Neuronal stem cell (in vitro differentiated cells): ENCODE measurements around the gene FGFR3.

Source experiments
- DNase-seq: peaks from one replicate; pipeline ENCODE4 v3.0.0-alpha.2; 2013; ENCODE audit warnings: low spot score
- H2AFZ ChIP-seq: one replicate; pipeline ENCODE4 v1.6.1; 2013; ENCODE audit warnings: mild to moderate bottlenecking, low read length, inconsistent platforms
- H2AK5ac ChIP-seq: 2 replicates; pipeline ENCODE4 v1.6.1; 2013; ENCODE audit warnings: low read depth, mild to moderate bottlenecking, inconsistent platforms, low read length, moderate library complexity, mixed read lengths
- H2BK120ac ChIP-seq: 2 replicates; pipeline ENCODE4 v1.6.1; 2013; ENCODE audit warnings: low read depth, mild to moderate bottlenecking, inconsistent platforms, low read length, moderate library complexity, mixed read lengths
- H2BK12ac ChIP-seq: one replicate; pipeline ENCODE4 v1.6.1; 2013; ENCODE audit warnings: low read length, inconsistent platforms
- H2BK15ac ChIP-seq: 2 replicates; pipeline ENCODE4 v1.6.1; 2013; ENCODE audit warnings: mild to moderate bottlenecking, low read length, inconsistent platforms, mixed read lengths
- H2BK5ac ChIP-seq: one replicate; pipeline ENCODE4 v1.6.1; 2013; ENCODE audit warnings: inconsistent platforms, mild to moderate bottlenecking, low read length, moderate library complexity
- H3K14ac ChIP-seq: one replicate; pipeline ENCODE4 v1.6.1; 2013; ENCODE audit warnings: low read length, inconsistent platforms
- H3K18ac ChIP-seq: 2 replicates; pipeline ENCODE4 v1.6.1; 2013; ENCODE audit warnings: low read length, inconsistent platforms
- H3K23ac ChIP-seq: 2 replicates; pipeline ENCODE4 v1.6.1; 2013; ENCODE audit warnings: low read depth, mild to moderate bottlenecking, mixed read lengths, low read length, inconsistent platforms; ENCODE audit not compliant: poor library complexity
- H3K27ac ChIP-seq: replicated peaks from 3 replicates; pipeline ENCODE4 v1.5.1; 2013; ENCODE audit warnings: low read length, inconsistent platforms
- H3K27me3 ChIP-seq, 3 experiments: 2 replicates each; pipeline ENCODE4 v1.6.1; 2013; ENCODE audit warnings: low read length in 3 of 3, mild to moderate bottlenecking in 2 of 3, inconsistent platforms in 1 of 3, low read depth in 1 of 3, mixed read lengths in 1 of 3, moderate library complexity in 1 of 3; ENCODE audit not compliant: control insufficient read depth in 3 of 3, insufficient read depth in 3 of 3
- H3K36me3 ChIP-seq, 2 donors: replicated peaks in 1 of 2; 2 replicates each; pipeline ENCODE4 v1.6.1; 2013; ENCODE audit warnings: low read length in 2 of 2; ENCODE audit not compliant: control insufficient read depth in 2 of 2, insufficient read depth in 2 of 2
- H3K4ac ChIP-seq: 2 replicates; pipeline ENCODE4 v1.6.1; 2013; ENCODE audit warnings: inconsistent platforms, mild to moderate bottlenecking, low read length, moderate library complexity
- H3K4me1 ChIP-seq, 2 donors: 1 replicate in 1 of 2; 2 replicates in 1 of 2; pipeline ENCODE4 v1.6.1; 2013; ENCODE audit warnings: low read length in 2 of 2, low read depth in 1 of 2; ENCODE audit not compliant: control insufficient read depth in 2 of 2, insufficient read depth in 1 of 2
- H3K4me2 ChIP-seq: one replicate; pipeline ENCODE4 v1.6.1; 2013; ENCODE audit warnings: mild to moderate bottlenecking, low read length, inconsistent platforms; ENCODE audit not compliant: insufficient read depth, poor library complexity, severe bottlenecking
- H3K4me3 ChIP-seq, 2 donors: 2 replicates each; pipeline ENCODE4 v1.5.1; 2013; ENCODE audit warnings: low read length in 2 of 2, mild to moderate bottlenecking in 2 of 2, inconsistent platforms in 1 of 2, moderate library complexity in 1 of 2
- H3K79me1 ChIP-seq: one replicate; pipeline ENCODE4 v1.6.1; 2013; ENCODE audit warnings: low read depth, mild to moderate bottlenecking, inconsistent platforms, low read length, moderate library complexity
- H3K9ac ChIP-seq: one replicate; pipeline ENCODE4 v1.6.1; 2013; ENCODE audit warnings: mild to moderate bottlenecking, low read depth, low read length, inconsistent platforms; ENCODE audit not compliant: poor library complexity
- H3K9me3 ChIP-seq, 2 donors: replicated peaks in 1 of 2; 2 replicates each; pipeline versions ENCODE3 to v1.6.1; 2013; ENCODE audit warnings: low read length in 2 of 2, mild to moderate bottlenecking in 2 of 2, inconsistent platforms in 1 of 2, low read depth in 1 of 2, mixed read lengths in 1 of 2, moderate library complexity in 1 of 2; ENCODE audit not compliant: control insufficient read depth in 2 of 2, insufficient read depth in 1 of 2
- H4K8ac ChIP-seq: one replicate; pipeline ENCODE4 v1.6.1; 2013; ENCODE audit warnings: low read depth, mild to moderate bottlenecking, inconsistent platforms, low read length, moderate library complexity
- H4K91ac ChIP-seq: one replicate; pipeline ENCODE4 v1.6.1; 2013; ENCODE audit warnings: low read length, low read depth, mild to moderate bottlenecking, inconsistent platforms; ENCODE audit not compliant: poor library complexity
- WGBS, 2 donors: extraction: QIAGEN DNeasy Blood & Tissue Kit; methylation state at CpG; one replicate each; pipeline ENCODE4 v1.1.7; 2013; ENCODE audit warnings: missing lambda C conversion rate in 2 of 2, mixed read lengths in 1 of 2; ENCODE audit not compliant: insufficient read length in 2 of 2, insufficient replicate concordance in 1 of 2; ENCODE audit errors: extremely low coverage in 2 of 2; 5-methylcytosine and 5-hydroxymethylcytosine counted together

FGFR3 gene

GRCh38 chr4:1804638-1805492 lies 11.8 kb downstream of the FGFR3 start:
- Histone ChIP-seq H3K27ac (no peak overlapping the region), H3K36me3 (peaks cover 1 to 65% of the 10 kb centered on the region in 2 donors), H3K14ac (peak overlapping the region; percentile 71), H3K79me1 (peaks cover 2% of the 10 kb centered on the region), H3K4me1 (no peaks in the 10 kb centered on the region), H2BK15ac (no peak overlapping the region), H2BK5ac (peak overlapping the region; percentile 75), H2BK120ac (no peak overlapping the region), H4K91ac (no peak overlapping the region), H3K27me3 (no peaks in the 10 kb centered on the region), H3K4me2 (no peak overlapping the region), H3K9ac (peak overlapping the region; percentile 70), H3K4me3 (no peak overlapping the region), H2BK12ac (peak overlapping the region; percentile 10), H3K18ac (peak overlapping the region; percentile 57), H2AK5ac (peak overlapping the region; percentile 56), H4K8ac (no peak overlapping the region), H2AFZ (no peak overlapping the region), H3K4ac (peak overlapping the region; percentile 53), H3K9me3 (no peaks in the 10 kb centered on the region), H3K23ac (peak overlapping the region; percentile 80)
- DNase-seq, result no peak
- no CpG with 5 or more reads among the region's 37 CpGs for WGBS, 2 donors

GRCh38 chr4:1805493-1806222 lies 12.6 kb downstream of the FGFR3 start:
- H3K4me2 ChIP-seq, result no peak overlapping the region
- H3K27ac ChIP-seq, result no peak overlapping the region
- no peak overlapping the region for H4K91ac ChIP-seq
- H3K9me3 ChIP-seq, result no peaks in the 10 kb centered on the region
- peak overlapping the region; percentile 43 for H4K8ac ChIP-seq
- no peak for DNase-seq
- H2BK5ac ChIP-seq, result no peak overlapping the region
- H3K4me1 ChIP-seq, result no peaks in the 10 kb centered on the region
- no peak overlapping the region for H3K4ac ChIP-seq
- peak overlapping the region; percentile 67 for H2BK15ac ChIP-seq
- H3K4me3 ChIP-seq, result no peak overlapping the region
- H2BK12ac ChIP-seq, result no peak overlapping the region
- H3K14ac ChIP-seq, result peak overlapping the region; percentile 21
- H2AK5ac ChIP-seq, result no peak overlapping the region
- H3K18ac ChIP-seq, result peak overlapping the region; percentile 17
- no peaks in the 10 kb centered on the region for H3K27me3 ChIP-seq
- H3K9ac ChIP-seq, result peak overlapping the region; percentile 70
- H3K79me1 ChIP-seq, result peaks cover 2% of the 10 kb centered on the region
- H2BK120ac ChIP-seq, result no peak overlapping the region
- peaks cover 1 to 59% of the 10 kb centered on the region in 2 donors for H3K36me3 ChIP-seq
- no CpG with 5 or more reads among the region's 47 CpGs for WGBS, 2 donors
- H2AFZ ChIP-seq, result no peak overlapping the region
- H3K23ac ChIP-seq, result peak overlapping the region; percentile 80

GRCh38 chr4:1806223-1806564 lies 13.1 kb downstream of the FGFR3 start:
- WGBS, 2 donors, result no CpG with 5 or more reads among the region's 11 CpGs

More at GRCh38 chr4:1806223-1806564, 13.1 kb downstream of the FGFR3 start:
- Histone ChIP-seq H2BK120ac (no peak overlapping the region), H3K9ac (no peak overlapping the region), H3K18ac (peak overlapping the region; percentile 17), H3K27ac (no peak overlapping the region), H3K27me3 (no peaks in the 10 kb centered on the region), H2AFZ (no peak overlapping the region), H4K8ac (no peak overlapping the region), H3K4me3 (no peak overlapping the region), H2BK12ac (no peak overlapping the region), H3K79me1 (peaks cover 2% of the 10 kb centered on the region), H2AK5ac (no peak overlapping the region), H2BK15ac (peak overlapping the region; percentile 67), H4K91ac (no peak overlapping the region), H3K23ac (peak overlapping the region; percentile 65), H3K9me3 (no peaks in the 10 kb centered on the region), H3K4me1 (no peaks in the 10 kb centered on the region), H3K36me3 (peaks cover 1 to 60% of the 10 kb centered on the region in 2 donors), H2BK5ac (no peak overlapping the region), H3K4ac (no peak overlapping the region), H3K14ac (peak overlapping the region; percentile 14), H3K4me2 (no peak overlapping the region)
- no peak for DNase-seq
